ENCODE results near the gene RADIL. TPM values are rescaled to one million over a fixed set of nuclear protein-coding genes. Genes with fewer than 3 reads are reported as not detected.

Gene RADIL
- total and polyA plus RNA-seq, 9 of the 15 experiments (the other 6 are each of a cell fraction or from before 2014, with no cell fraction given): 0.06 to 8.1 (median 1.9) TPM; not detected in 1

DNA sequence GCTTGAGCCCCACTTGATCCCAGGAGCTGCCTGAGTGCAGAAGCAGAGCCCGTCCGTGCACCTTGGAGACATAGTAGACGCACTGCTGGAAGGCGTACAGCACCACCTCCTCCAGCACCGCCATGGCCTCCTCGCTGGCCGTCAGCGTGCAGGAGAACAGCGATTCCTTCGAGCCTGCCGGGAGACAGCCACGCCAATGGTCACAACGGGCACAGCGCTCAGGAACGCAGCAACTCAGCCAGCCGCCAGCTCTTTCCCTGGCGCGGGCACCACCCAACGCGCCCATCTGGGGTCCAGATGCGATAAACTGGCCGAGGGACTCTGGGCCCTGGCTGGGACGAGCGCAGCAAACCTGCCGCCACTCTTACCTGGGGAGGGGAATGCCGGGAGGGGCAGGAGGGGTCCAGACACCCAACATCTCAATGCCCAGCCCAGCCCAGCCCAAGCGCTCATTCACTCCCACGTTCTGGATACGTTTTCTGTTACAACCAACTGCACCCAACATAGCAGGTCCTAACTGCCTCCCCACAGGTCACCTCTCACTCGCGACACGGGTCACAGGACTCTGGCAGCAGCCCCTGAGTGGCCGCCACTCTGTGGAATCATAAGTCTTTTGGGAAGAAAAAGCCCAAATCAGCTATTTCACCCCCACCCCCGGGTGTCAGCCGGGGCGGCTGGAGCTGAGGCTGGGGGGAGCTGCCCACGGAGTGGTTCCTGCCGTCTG, 66.2 kb downstream of the RADIL start (continued):
- TF ChIP-seq, protein P1, sequence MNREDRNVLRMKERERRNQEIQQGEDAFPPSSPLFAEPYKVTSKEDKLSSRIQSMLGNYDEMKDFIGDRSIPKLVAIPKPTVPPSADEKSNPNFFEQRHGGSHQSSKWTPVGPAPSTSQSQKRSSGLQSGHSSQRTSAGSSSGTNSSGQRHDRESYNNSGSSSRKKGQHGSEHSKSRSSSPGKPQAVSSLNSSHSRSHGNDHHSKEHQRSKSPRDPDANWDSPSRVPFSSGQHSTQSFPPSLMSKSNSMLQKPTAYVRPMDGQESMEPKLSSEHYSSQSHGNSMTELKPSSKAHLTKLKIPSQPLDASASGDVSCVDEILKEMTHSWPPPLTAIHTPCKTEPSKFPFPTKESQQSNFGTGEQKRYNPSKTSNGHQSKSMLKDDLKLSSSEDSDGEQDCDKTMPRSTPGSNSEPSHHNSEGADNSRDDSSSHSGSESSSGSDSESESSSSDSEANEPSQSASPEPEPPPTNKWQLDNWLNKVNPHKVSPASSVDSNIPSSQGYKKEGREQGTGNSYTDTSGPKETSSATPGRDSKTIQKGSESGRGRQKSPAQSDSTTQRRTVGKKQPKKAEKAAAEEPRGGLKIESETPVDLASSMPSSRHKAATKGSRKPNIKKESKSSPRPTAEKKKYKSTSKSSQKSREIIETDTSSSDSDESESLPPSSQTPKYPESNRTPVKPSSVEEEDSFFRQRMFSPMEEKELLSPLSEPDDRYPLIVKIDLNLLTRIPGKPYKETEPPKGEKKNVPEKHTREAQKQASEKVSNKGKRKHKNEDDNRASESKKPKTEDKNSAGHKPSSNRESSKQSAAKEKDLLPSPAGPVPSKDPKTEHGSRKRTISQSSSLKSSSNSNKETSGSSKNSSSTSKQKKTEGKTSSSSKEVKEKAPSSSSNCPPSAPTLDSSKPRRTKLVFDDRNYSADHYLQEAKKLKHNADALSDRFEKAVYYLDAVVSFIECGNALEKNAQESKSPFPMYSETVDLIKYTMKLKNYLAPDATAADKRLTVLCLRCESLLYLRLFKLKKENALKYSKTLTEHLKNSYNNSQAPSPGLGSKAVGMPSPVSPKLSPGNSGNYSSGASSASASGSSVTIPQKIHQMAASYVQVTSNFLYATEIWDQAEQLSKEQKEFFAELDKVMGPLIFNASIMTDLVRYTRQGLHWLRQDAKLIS (CRISPR knock-in tag; IDR thresholded peaks at IDR 0.05): no peak
- no peak for TF ChIP-seq HDAC8 (tag; IDR thresholded peaks at IDR 0.05)
- TF ChIP-seq, protein P2, sequence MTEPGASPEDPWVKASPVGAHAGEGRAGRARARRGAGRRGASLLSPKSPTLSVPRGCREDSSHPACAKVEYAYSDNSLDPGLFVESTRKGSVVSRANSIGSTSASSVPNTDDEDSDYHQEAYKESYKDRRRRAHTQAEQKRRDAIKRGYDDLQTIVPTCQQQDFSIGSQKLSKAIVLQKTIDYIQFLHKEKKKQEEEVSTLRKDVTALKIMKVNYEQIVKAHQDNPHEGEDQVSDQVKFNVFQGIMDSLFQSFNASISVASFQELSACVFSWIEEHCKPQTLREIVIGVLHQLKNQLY (CRISPR knock-in tag; conservative IDR thresholded peaks at IDR 0.05): no peak
- TF ChIP-seq, protein P3, sequence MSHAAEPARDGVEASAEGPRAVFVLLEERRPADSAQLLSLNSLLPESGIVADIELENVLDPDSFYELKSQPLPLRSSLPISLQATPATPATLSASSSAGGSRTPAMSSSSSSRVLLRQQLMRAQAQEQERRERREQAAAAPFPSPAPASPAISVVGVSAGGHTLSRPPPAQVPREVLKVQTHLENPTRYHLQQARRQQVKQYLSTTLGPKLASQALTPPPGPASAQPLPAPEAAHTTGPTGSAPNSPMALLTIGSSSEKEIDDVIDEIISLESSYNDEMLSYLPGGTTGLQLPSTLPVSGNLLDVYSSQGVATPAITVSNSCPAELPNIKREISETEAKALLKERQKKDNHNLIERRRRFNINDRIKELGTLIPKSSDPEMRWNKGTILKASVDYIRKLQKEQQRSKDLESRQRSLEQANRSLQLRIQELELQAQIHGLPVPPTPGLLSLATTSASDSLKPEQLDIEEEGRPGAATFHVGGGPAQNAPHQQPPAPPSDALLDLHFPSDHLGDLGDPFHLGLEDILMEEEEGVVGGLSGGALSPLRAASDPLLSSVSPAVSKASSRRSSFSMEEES (CRISPR knock-in tag; IDR thresholded peaks at IDR 0.05): no peak
- TF ChIP-seq PTBP1 (IDR thresholded peaks at IDR 0.05; ENCODE audit: low read depth, low read length): no peak
